Adipocyte (in vitro differentiated cells): Measurements from ENCODE around the gene ENO2.

ENCODE experiments used
- DNase-seq: peaks from one replicate; pipeline ENCODE4 v3.0.0-alpha.2; 2015; ENCODE audit warnings: low read depth
- H3K27me3 ChIP-seq: replicated peaks from 2 replicates; pipeline ENCODE4 v1.7.0; 2013; ENCODE audit warnings: mild to moderate bottlenecking, low read length, moderate library complexity; ENCODE audit not compliant: control insufficient read depth, insufficient read depth
- H3K36me3 ChIP-seq: 2 replicates; pipeline ENCODE4 v1.7.0; 2013; ENCODE audit warnings: low read length, mild to moderate bottlenecking, moderate library complexity; ENCODE audit not compliant: control insufficient read depth, insufficient read depth, severe bottlenecking
- H3K4me1 ChIP-seq: 2 replicates; pipeline ENCODE4 v1.7.0; 2013; ENCODE audit warnings: mild to moderate bottlenecking, low read length, moderate library complexity; ENCODE audit not compliant: control insufficient read depth, insufficient read depth
- H3K4me3 ChIP-seq: 2 replicates; pipeline ENCODE4 v1.7.0; 2013; ENCODE audit warnings: mild to moderate bottlenecking, low read length, moderate library complexity
- H3K9ac ChIP-seq: 2 replicates; pipeline ENCODE4 v1.7.0; 2013; ENCODE audit warnings: mild to moderate bottlenecking, low read length, moderate library complexity
- H3K9me3 ChIP-seq: 2 replicates; pipeline ENCODE4 v1.7.0; 2013; ENCODE audit warnings: mild to moderate bottlenecking, low read length, moderate library complexity; ENCODE audit not compliant: control insufficient read depth

The ENO2 gene

GRCh38 chr12:6948873-6949594 lies 34.7 kb downstream of the ENO2 start:
- H3K4me3 ChIP-seq = no peak overlapping the region
- no peaks in the 10 kb centered on the region for H3K9me3 ChIP-seq
- H3K27me3 ChIP-seq = peaks cover 5% of the 10 kb centered on the region
- no peak for DNase-seq
- H3K36me3 ChIP-seq = no peaks in the 10 kb centered on the region
- H3K9ac ChIP-seq = no peak overlapping the region
- peaks cover 12% of the 10 kb centered on the region for H3K4me1 ChIP-seq

GRCh38 chr12:6950401-6950801 lies 36.0 kb downstream of the ENO2 start:
- DNase-seq = no peak
- H3K27me3 ChIP-seq = peaks cover 10% of the 10 kb centered on the region
- no peaks in the 10 kb centered on the region for H3K36me3 ChIP-seq
- H3K9me3 ChIP-seq = no peaks in the 10 kb centered on the region
- H3K4me1 ChIP-seq = peaks cover under 1% of the 10 kb centered on the region
- no peak overlapping the region for H3K9ac ChIP-seq
- no peak overlapping the region for H3K4me3 ChIP-seq

- Histone ChIP-seq H3K36me3 (no peaks in the 10 kb centered on the region), H3K4me3 (no peak within 1 kb of the TSS), H3K9ac (no peak within 1 kb of the TSS), H3K9me3 (no peaks in the 10 kb centered on the region), H3K27me3 (peaks cover 10% of the 10 kb centered on the region), H3K4me1 (no peaks in the 10 kb centered on the region)
- no peak for DNase-seq
Observed at GRCh38 chr12:6950811-6951540, 36.6 kb downstream of the ENO2 start, which contains the start of gene PTPN6. TSS of gene PTPN6 (plus strand) at chr12:6951356. CDS start at chr12:6951513, 157 bp downstream.

GRCh38 chr12:6951551-6952120 lies 37.3 kb downstream of the ENO2 start:
- Histone ChIP-seq H3K36me3 (no peaks in the 10 kb centered on the region), H3K27me3 (peaks cover 10% of the 10 kb centered on the region), H3K4me3 (no peak overlapping the region), H3K9me3 (no peaks in the 10 kb centered on the region), H3K4me1 (no peaks in the 10 kb centered on the region), H3K9ac (no peak overlapping the region)
- no peak for DNase-seq

GRCh38 chr12:6952121-6952862 lies 37.9 kb downstream of the ENO2 start:
- DNase-seq = no peak
- Histone ChIP-seq H3K4me1 (no peaks in the 10 kb centered on the region), H3K9me3 (no peaks in the 10 kb centered on the region), H3K9ac (no peak overlapping the region), H3K27me3 (peaks cover 10% of the 10 kb centered on the region), H3K36me3 (no peaks in the 10 kb centered on the region), H3K4me3 (no peak overlapping the region)

GRCh38 chr12:6952863-6953441 lies 38.6 kb downstream of the ENO2 start:
- Histone ChIP-seq H3K36me3 (no peaks in the 10 kb centered on the region), H3K9ac (no peak overlapping the region), H3K27me3 (peaks cover 10% of the 10 kb centered on the region), H3K9me3 (no peaks in the 10 kb centered on the region), H3K4me1 (no peaks in the 10 kb centered on the region), H3K4me3 (no peak overlapping the region)
- no peak for DNase-seq

GRCh38 chr12:6953442-6954315 lies 39.3 kb downstream of the ENO2 start:
- Histone ChIP-seq H3K9me3 (no peaks in the 10 kb centered on the region), H3K36me3 (no peaks in the 10 kb centered on the region), H3K9ac (no peak overlapping the region), H3K27me3 (peaks cover 10% of the 10 kb centered on the region), H3K4me1 (no peaks in the 10 kb centered on the region), H3K4me3 (no peak overlapping the region)
- no peak for DNase-seq

- H3K36me3 ChIP-seq = no peaks in the 10 kb centered on the region
- no peak overlapping the region for H3K9ac ChIP-seq
- peaks cover 10% of the 10 kb centered on the region for H3K27me3 ChIP-seq
Observed at GRCh38 chr12:6954316-6955107, 40.1 kb downstream of the ENO2 start.

GRCh38 chr12:6955108-6956020 lies 41.0 kb downstream of the ENO2 start:
- no peak for DNase-seq
- no peaks in the 10 kb centered on the region for H3K4me1 ChIP-seq

More at GRCh38 chr12:6954316-6955107, 40.1 kb downstream of the ENO2 start:
- DNase-seq = no peak
- Histone ChIP-seq H3K9me3 (no peaks in the 10 kb centered on the region), H3K4me3 (no peak overlapping the region), H3K4me1 (no peaks in the 10 kb centered on the region)

More at GRCh38 chr12:6955108-6956020, 41.0 kb downstream of the ENO2 start:
- no peak overlapping the region for H3K9ac ChIP-seq
- no peaks in the 10 kb centered on the region for H3K9me3 ChIP-seq
- H3K27me3 ChIP-seq = peaks cover 10% of the 10 kb centered on the region
- no peaks in the 10 kb centered on the region for H3K36me3 ChIP-seq
- H3K4me3 ChIP-seq = no peak overlapping the region
